SK-N-MC (cell line): Measurements from ENCODE around the gene KIF1C.

Experiments
- EZH2 ChIP-seq: fragments of 200-600 bp; sonication (generic); IDR thresholded peaks from one replicate; pipeline ENCODE4 v1.6.1; 2017; ENCODE audit warnings: antibody characterized with exemption
- FOXP2 ChIP-seq: optimal IDR thresholded peaks from 2 replicates; pipeline ENCODE3; 2011; ENCODE audit warnings: mild to moderate bottlenecking, moderate library complexity; ENCODE audit not compliant: insufficient read depth; ENCODE audit errors: extremely low read length, control extremely low read depth
- POLR2AphosphoS5 ChIP-seq: IDR thresholded peaks from 2 replicates; pipeline ENCODE4 v1.6.1; 2012; ENCODE audit warnings: mild to moderate bottlenecking, low read depth, low read length, borderline replicate concordance

DNA sequence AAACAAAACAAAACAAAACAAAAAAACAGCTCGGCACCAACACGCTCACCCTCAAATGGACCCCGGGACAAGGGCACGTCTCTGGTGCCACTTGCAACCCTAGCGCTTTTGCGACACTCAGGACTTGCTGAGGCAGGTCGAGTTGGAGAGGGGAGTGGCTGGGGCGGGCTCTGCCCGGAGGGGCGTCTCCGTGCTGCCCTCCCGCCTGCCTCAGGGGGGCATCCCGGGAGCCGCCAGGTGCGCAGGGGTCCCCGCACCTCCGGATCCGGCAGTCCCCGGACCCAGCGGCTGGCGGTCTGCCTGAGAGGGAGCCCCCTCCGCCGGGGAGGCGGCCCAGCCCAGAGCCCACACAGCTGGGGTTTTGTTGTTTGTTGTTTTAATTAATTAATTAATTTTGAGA lies 37.6 kb downstream of the KIF1C start, which contains the start of gene SLC52A1:
- TF ChIP-seq POLR2AphosphoS5 (no peak), EZH2 (no peak), FOXP2 (no peak)
